Endodermal cell (in vitro differentiated cells): ENCODE results near the gene LRRC17. TPM values are rescaled to one million over a fixed set of nuclear protein-coding genes. Genes with fewer than 3 reads are reported as not detected.

Experiments
- DNase-seq: peaks from one replicate; pipeline ENCODE4 v3.0.0-alpha.2; 2017
- H3K27ac ChIP-seq: 2 replicates; pipeline ENCODE4 v1.5.1; 2013; ENCODE audit warnings: mild to moderate bottlenecking, low read depth, low read length, moderate library complexity
- H3K27me3 ChIP-seq: 2 replicates; pipeline ENCODE4 v1.6.1; 2013; ENCODE audit warnings: mild to moderate bottlenecking, low read length, moderate library complexity; ENCODE audit not compliant: insufficient read depth, control insufficient read depth, poor library complexity, severe bottlenecking
- H3K36me3 ChIP-seq: 2 replicates; pipeline ENCODE4 v1.7.0; 2013; ENCODE audit warnings: mild to moderate bottlenecking, low read length, moderate library complexity; ENCODE audit not compliant: control insufficient read depth, insufficient read depth
- H3K4me1 ChIP-seq: one replicate; pipeline ENCODE4 v1.7.0; 2013; ENCODE audit warnings: low read length; ENCODE audit not compliant: control insufficient read depth, insufficient read depth
- H3K4me3 ChIP-seq: 2 replicates; pipeline ENCODE4 v1.5.1; 2013; ENCODE audit warnings: mild to moderate bottlenecking, low read length, moderate library complexity
- H3K9ac ChIP-seq: 2 replicates; pipeline ENCODE4 v1.6.1; 2013; ENCODE audit warnings: mild to moderate bottlenecking, low read length, moderate library complexity; ENCODE audit not compliant: poor library complexity, severe bottlenecking; ENCODE audit errors: extremely low read depth
- H3K9me3 ChIP-seq: 2 replicates; pipeline ENCODE4 v1.6.1; 2013; ENCODE audit warnings: mild to moderate bottlenecking, low read length, moderate library complexity; ENCODE audit not compliant: control insufficient read depth
- H3K27ac Mint-ChIP-seq: 2 replicates; pipeline ENCODE4 v1.8.0; 2020; ENCODE audit warnings: mixed read lengths
- H3K27me3 Mint-ChIP-seq: 2 replicates; pipeline ENCODE4 v1.8.0; 2021; ENCODE audit warnings: mild to moderate bottlenecking, mixed read lengths; ENCODE audit not compliant: insufficient read depth
- H3K36me3 Mint-ChIP-seq: 2 replicates; pipeline ENCODE4 v1.8.0; 2020; ENCODE audit warnings: low read depth, mixed read lengths
- H3K4me1 Mint-ChIP-seq: 2 replicates; pipeline ENCODE4 v1.8.0; 2020; ENCODE audit warnings: mixed read lengths
- H3K4me3 Mint-ChIP-seq: 2 replicates; pipeline ENCODE4 v1.8.0; 2020; ENCODE audit warnings: mild to moderate bottlenecking, moderate library complexity, mixed read lengths
- H3K9me3 Mint-ChIP-seq: 2 replicates; pipeline ENCODE4 v1.8.0; 2020; ENCODE audit warnings: mild to moderate bottlenecking, mixed read lengths
- WGBS, 2 experiments: methylation state at CpG; one replicate each; pipeline versions ENCODE4 v1.1.5 to v1.1.7; 2013; ENCODE audit warnings: missing lambda C conversion rate in 2 of 2, mixed read lengths in 1 of 2; ENCODE audit not compliant: insufficient coverage in 1 of 2, insufficient read length in 1 of 2; 5-methylcytosine and 5-hydroxymethylcytosine counted together
- total RNA-seq, 2 donors: library from RNA; stranded (reverse); fragmentation: NEBNext Ultra II Directional in 1 of 2; extraction: Animal tissue kit (Norgen Biotek cat#: 25700) in 1 of 2; gene quantifications; 2 replicates in 1 of 2; 3 replicates in 1 of 2; pipeline ENCODE4 v1.2.1, GENCODE V29; 2021
- TF ChIP-seq, protein P1 (sequence below): fragments of 200-600 bp; sonication (generic); conservative IDR thresholded peaks from 2 replicates; pipeline ENCODE4 v1.5.0; 2021; ENCODE audit warnings: antibody characterized with exemption, mild to moderate bottlenecking

LRRC17 gene
- total RNA-seq, 2 donors from 2014 or later = 0.18 to 0.53 TPM

- WGBS, 2 experiments = 89 to 96% methylated on average over 3 to 5 of the region's 5 CpGs
- no peaks in the 10 kb centered on the region for H3K9me3 Mint-ChIP-seq
- TF ChIP-seq, protein P1, sequence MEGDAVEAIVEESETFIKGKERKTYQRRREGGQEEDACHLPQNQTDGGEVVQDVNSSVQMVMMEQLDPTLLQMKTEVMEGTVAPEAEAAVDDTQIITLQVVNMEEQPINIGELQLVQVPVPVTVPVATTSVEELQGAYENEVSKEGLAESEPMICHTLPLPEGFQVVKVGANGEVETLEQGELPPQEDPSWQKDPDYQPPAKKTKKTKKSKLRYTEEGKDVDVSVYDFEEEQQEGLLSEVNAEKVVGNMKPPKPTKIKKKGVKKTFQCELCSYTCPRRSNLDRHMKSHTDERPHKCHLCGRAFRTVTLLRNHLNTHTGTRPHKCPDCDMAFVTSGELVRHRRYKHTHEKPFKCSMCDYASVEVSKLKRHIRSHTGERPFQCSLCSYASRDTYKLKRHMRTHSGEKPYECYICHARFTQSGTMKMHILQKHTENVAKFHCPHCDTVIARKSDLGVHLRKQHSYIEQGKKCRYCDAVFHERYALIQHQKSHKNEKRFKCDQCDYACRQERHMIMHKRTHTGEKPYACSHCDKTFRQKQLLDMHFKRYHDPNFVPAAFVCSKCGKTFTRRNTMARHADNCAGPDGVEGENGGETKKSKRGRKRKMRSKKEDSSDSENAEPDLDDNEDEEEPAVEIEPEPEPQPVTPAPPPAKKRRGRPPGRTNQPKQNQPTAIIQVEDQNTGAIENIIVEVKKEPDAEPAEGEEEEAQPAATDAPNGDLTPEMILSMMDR = no peak
- no peaks in the 10 kb centered on the region for H3K4me1 ChIP-seq
- H3K27ac Mint-ChIP-seq = no peak overlapping the region
- H3K36me3 Mint-ChIP-seq = no peaks in the 10 kb centered on the region
- no peak overlapping the region for H3K9ac ChIP-seq
- H3K27me3 Mint-ChIP-seq = no peaks in the 10 kb centered on the region
- no peaks in the 10 kb centered on the region for H3K4me1 Mint-ChIP-seq
- no peak for DNase-seq
- H3K4me3 ChIP-seq = no peak overlapping the region
- H3K9me3 ChIP-seq = no peaks in the 10 kb centered on the region
- no peak overlapping the region for H3K4me3 Mint-ChIP-seq
- H3K36me3 ChIP-seq = no peaks in the 10 kb centered on the region
- no peaks in the 10 kb centered on the region for H3K27me3 ChIP-seq
- no peak overlapping the region for H3K27ac ChIP-seq
Measured at GRCh38 chr7:102869195-102869594, 43.6 kb upstream of the LRRC17 start.

- Mint-ChIP-seq H3K9me3 (no peaks in the 10 kb centered on the region), H3K27me3 (no peaks in the 10 kb centered on the region), H3K4me3 (no peak overlapping the region), H3K27ac (no peak overlapping the region), H3K36me3 (no peaks in the 10 kb centered on the region), H3K4me1 (no peaks in the 10 kb centered on the region)
- no peak overlapping the region for H3K27ac ChIP-seq
- no peaks in the 10 kb centered on the region for H3K9me3 ChIP-seq
- H3K4me1 ChIP-seq = no peaks in the 10 kb centered on the region
- H3K36me3 ChIP-seq = no peaks in the 10 kb centered on the region
- WGBS, 2 experiments = 89 to 98% methylated on average over 2 of the region's 2 CpGs
- TF ChIP-seq, protein P1 = no peak
- no peak for DNase-seq
- H3K27me3 ChIP-seq = no peaks in the 10 kb centered on the region
- H3K4me3 ChIP-seq = no peak overlapping the region
- no peak overlapping the region for H3K9ac ChIP-seq
Measured at GRCh38 chr7:102872460-102872859, 40.3 kb upstream of the LRRC17 start.

GRCh38 chr7:102873470-102874165 is 39.2 kb upstream of the LRRC17 start:
- H3K9ac ChIP-seq = no peak overlapping the region
- Mint-ChIP-seq H3K36me3 (no peaks in the 10 kb centered on the region), H3K27me3 (no peaks in the 10 kb centered on the region), H3K9me3 (no peaks in the 10 kb centered on the region), H3K4me1 (no peaks in the 10 kb centered on the region), H3K27ac (no peak overlapping the region), H3K4me3 (no peak overlapping the region)
- no peak overlapping the region for H3K4me3 ChIP-seq
- no peaks in the 10 kb centered on the region for H3K36me3 ChIP-seq
- 80 to 89% methylated on average over 3 to 4 of the region's 4 CpGs for WGBS, 2 experiments
- no peaks in the 10 kb centered on the region for H3K9me3 ChIP-seq
- H3K27ac ChIP-seq = no peak overlapping the region
- DNase-seq = no peak
- H3K27me3 ChIP-seq = no peaks in the 10 kb centered on the region
- H3K4me1 ChIP-seq = no peaks in the 10 kb centered on the region
- TF ChIP-seq, protein P1 = no peak
